Posterior cingulate gyrus (tissue), 11 donors: ENCODE data around the gene SIT1.
"Not testable (repeated sequence)": the region's sequence is repeated elsewhere in the genome, so short reads cannot be mapped to it uniquely, and the experiment has no call there.

Experiments
- DNase-seq, 10 donors: peaks; one replicate each; pipeline versions ENCODE4 v3.0.0 to v3.0.0-alpha.2; 2020 to 2021; ENCODE audit warnings: mixed read lengths in 3 of 10
- intact Hi-C: fragments of 100-400 bp; cut with DNase I; formaldehyde crosslinking; loops from one replicate; pipeline ENCODE4 v1.15.1; 2023

Gene SIT1

GRCh38 chr9:35615981-35616680 lies 34.6 kb downstream of the SIT1 start:
- DNase-seq, result no peak
- intact Hi-C loops, result no loop called here

GRCh38 chr9:35612843-35613242 lies 37.9 kb downstream of the SIT1 start:
- DNase-seq, result no peak
- intact Hi-C loops, result no loop called here

DNA sequence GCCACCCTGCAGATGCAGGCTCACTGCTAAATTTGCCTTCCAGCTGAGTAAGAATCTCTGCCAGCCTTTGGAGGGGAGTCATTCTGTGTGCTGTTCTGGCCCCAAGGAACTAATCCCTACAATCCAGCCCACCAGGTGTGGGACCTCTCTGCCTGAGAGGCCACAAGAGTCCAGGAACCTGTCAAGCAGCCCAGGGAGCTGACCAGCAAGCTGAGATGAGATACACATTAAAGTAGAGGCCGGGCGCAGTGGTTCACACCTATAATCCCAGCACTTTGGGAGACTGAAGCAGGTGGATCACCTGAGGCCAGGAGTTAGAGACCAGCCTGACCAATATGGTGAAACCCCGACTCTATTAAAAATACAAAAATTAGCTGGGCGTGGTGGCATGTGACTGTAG lies 38.7 kb downstream of the SIT1 start:
- DNase-seq, intact Hi-C loops: not testable (repeated sequence)

DNA sequence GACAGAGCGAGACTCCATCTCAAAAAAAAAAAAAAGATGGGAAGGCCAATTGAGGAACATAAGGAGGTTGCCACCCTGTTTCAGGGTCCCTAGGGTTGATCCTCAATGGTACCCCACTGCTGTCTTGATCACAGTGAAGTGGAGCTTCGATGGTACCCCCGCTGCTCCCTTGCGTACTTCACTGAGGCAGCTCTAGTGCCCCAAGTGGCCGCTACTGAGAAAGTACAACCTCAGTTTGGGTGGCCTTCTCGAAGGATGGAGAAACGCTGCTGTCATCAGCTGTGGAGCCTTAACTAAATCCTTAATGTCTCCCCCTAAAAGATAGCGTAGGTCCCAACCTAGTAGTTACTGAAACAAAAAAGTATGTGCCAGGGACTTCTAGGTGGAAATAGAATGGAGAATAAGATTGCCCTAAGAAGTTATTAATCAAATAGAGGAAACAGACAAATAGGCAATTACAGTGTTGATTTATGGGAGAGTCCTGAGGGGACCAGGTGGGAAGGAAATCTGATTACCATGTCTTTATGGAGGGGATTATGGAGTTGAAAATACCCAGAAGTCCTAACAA lies 39.4 kb downstream of the SIT1 start:
- intact Hi-C loops, result no loop called here
- DNase-seq, result peak in 6 of 10 donors; percentile 44 to 90 (median 52)

- intact Hi-C loops, result no loop called here
- DNase-seq, result no peak
Measured at GRCh38 chr9:35609820-35610163, 40.9 kb downstream of the SIT1 start.

- DNase-seq, result no peak
- intact Hi-C loops, result no loop called here
Measured at GRCh38 chr9:35609001-35609819, 41.5 kb downstream of the SIT1 start.

- DNase-seq, result no peak
- intact Hi-C loops, result no loop called here
Measured at GRCh38 chr9:35608221-35608620, 42.5 kb downstream of the SIT1 start.

GRCh38 chr9:35606726-35607125 lies 44.0 kb downstream of the SIT1 start:
- intact Hi-C loops, result no loop called here
- DNase-seq, result no peak

- no peak for DNase-seq
- intact Hi-C loops, result no loop called here
Measured at GRCh38 chr9:35606138-35606504, 44.6 kb downstream of the SIT1 start.

DNA sequence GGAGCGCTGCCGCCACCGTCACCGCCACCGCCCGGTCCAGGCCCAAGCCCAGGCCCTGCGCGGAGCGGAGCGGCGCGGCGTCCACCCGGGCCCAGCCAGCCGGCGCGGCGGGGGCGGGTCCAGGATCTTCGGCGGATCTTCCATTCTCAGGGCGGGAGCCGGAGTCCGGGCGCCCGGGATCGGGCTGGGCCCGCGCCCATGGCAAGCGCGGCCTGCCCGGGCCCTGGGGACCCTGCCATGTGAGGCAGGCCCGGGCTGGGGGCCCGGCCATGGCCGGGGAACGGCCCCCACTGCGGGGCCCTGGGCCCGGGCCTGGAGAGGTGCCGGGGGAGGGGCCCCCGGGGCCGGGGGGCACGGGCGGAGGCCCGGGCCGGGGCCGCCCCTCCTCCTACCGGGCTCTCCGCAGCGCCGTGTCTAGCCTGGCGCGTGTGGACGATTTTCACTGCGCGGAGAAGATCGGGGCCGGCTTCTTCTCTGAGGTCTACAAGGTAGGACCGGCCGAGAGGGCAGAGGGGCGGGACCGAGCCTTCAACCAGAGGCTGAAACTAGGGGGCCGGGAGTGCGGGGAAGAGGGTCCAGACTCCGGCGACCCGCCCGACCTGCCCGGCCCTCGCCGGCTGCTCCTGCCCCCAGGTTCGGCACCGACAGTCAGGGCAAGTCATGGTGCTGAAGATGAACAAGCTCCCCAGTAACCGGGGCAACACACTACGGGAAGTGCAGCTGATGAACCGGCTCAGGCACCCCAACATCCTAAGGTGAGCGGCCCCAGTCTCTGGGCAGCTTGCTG lies 45.2 kb downstream of the SIT1 start:
- intact Hi-C loops, result loop anchor here (2.0 kb wide), 2 partner anchors 41 to 127 kb away; partner anchors contain the start of genes CREB3 and TLN1
- peak in 5 of 10 donors; percentile 9 to 83 (median 25) for DNase-seq

GRCh38 chr9:35604578-35605350 lies 46.0 kb downstream of the SIT1 start, which contains the start of gene TESK1:
TESK1 (plus strand) TSS chr9:35605262; CDS start chr9:35605620, 358 bp downstream.
- intact Hi-C loops, result loop anchor here (2.0 to 5.0 kb wide), 3 partner anchors 42 to 128 kb away; partner anchors contain the start of genes CREB3 and TLN1
- peak; percentile 35 to 94 (median 54) for DNase-seq

DNA sequence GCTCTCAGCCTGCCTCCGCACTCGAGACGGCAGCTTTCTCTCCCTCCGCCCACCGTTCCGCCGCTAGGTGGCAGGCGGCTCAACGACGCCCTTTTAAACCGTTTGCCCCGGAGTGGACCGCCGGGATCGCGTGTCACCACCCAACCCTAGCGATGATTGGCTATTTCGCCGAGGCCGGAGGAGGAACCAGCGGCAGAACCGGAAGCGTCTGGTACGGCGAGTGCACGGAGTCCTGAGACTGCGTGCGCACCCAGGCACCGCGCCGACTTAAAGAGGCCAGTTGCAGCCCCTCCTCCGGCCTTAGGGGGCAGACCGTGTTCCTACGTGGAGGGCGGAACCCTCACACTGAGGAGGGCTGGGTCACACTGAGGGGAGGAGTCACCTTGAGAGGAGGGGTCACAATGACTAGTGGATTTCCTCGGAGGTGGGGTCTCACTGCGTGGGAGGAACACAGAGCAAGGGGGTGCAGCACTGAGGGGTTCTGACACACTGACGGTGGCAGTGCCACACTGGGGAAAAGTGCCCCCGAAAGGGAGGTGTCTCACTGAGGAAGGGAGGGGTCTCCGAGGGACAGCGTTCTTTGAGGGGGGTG lies 46.6 kb downstream of the SIT1 start:
- DNase-seq, result peak; percentile 98 to 100 (median 99)
- intact Hi-C loops, result loop anchor here (2.0 to 5.0 kb wide), 3 partner anchors 43 to 129 kb away; partner anchors contain the start of genes CREB3 and TLN1

DNA sequence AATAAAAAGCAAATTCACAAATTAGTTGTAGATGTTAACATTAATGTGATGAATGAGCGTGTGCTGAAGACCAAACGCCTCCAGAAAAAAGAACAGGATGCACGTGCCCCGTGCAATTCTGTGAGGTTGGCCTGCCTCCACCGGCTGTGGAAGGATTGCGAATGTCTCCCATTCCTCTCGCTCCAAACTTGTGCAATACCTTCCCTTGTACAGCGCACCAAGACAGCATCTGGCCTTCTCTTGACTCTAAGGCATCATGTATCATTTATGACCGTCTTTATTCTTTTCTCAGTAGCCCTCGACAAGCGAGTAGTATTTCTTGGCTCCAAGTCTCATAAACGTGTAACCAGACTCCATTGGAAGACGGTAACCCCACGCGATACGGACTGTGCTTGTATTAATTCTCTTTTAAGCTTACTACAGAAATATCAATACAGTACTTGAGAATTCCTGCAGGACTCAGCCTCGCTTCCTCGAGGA lies 47.2 kb downstream of the SIT1 start:
- peak in 4 of 10 donors; percentile 31 to 41 (median 37) for DNase-seq
- intact Hi-C loops, result loop anchor here (5.0 kb wide), 1 partner anchor 51 kb away; no protein-coding TSS in a partner anchor

DNA sequence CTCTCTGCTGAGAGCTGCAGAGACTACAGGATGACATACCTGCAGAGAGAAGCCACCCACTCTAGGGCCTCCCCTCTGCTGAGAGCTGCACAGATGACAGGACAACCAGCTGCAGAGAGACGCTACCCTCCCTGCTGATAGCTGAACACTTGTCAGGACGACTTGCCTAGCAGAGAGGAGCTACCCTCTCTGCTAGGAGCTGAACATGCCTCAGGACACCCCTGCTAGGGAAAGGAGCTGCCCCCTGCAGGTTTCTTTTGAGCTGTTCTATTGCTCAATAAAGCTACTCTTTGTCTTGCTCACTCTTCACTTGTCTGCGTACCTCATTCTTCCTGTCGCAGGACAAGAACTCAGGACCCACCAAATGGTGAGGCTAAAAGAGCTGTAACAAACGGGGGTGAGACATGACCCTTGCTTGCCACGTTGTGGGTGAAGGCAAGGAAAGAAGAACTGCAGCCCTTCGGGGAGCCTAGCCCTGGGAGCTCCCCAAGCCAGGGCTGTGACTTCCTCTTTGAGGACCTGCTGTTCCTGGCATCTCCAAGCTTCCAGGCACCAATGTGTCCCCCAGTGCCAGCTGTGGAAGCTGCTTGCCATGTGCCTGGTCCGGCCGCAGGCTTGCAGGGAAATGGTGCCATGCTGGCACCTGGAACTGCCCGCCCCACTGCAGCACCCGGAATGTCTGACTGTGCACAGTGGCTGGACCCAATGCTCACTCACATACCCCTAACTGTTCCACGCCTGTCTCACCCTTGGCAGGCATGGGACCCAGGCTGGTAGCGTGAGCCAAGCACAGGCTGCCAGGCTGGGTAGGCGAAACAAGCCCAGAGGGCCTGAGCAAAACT lies 50.7 kb downstream of the SIT1 start:
- intact Hi-C loops, result loop anchor here (5.0 kb wide), 1 partner anchor 48 kb away; no protein-coding TSS in a partner anchor

More for the DNA sequence above, 50.7 kb downstream of the SIT1 start:
- DNase-seq, result peak in 3 of 10 donors; percentile 78 to 90 (median 85)
